ENCODE results near the gene HERC3. TPM values are rescaled to one million over a fixed set of nuclear protein-coding genes. Genes with fewer than 3 reads are reported as not detected.

HERC3 gene
- total and polyA plus RNA-seq, 4 donors = 5.1 to 22.1 (median 10.0) TPM

DNA sequence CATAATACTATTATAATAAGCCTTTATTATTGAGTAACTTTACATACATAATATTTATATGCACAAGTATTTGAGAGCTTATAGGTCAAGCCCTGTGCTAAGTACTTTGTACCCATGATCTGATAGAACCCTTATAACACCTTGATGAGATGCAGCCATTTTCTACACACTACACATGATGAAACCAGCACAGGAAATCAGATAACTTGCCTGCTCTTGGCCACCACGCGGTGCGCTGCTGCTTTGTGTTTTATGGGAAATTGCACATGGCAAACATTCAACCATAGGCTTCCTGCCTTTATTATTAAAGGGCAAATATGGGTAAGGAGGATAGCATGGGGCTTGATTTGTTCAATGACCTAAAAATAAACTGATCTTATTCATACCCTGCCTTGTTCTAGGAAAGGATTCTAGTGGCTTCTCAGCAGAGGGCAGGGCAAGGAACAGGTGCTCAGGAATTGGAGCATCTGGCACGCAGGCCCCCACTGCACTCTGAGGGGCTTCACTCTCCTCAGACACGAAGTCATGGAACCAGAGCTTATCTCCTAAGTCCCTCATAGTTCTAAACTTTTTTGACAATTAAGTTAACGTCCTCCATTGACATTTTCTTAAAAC, 137.0 kb downstream of the HERC3 start:
- DNase-seq (ENCODE audit: low spot score) = no peak
- TF ChIP-seq, protein P1, sequence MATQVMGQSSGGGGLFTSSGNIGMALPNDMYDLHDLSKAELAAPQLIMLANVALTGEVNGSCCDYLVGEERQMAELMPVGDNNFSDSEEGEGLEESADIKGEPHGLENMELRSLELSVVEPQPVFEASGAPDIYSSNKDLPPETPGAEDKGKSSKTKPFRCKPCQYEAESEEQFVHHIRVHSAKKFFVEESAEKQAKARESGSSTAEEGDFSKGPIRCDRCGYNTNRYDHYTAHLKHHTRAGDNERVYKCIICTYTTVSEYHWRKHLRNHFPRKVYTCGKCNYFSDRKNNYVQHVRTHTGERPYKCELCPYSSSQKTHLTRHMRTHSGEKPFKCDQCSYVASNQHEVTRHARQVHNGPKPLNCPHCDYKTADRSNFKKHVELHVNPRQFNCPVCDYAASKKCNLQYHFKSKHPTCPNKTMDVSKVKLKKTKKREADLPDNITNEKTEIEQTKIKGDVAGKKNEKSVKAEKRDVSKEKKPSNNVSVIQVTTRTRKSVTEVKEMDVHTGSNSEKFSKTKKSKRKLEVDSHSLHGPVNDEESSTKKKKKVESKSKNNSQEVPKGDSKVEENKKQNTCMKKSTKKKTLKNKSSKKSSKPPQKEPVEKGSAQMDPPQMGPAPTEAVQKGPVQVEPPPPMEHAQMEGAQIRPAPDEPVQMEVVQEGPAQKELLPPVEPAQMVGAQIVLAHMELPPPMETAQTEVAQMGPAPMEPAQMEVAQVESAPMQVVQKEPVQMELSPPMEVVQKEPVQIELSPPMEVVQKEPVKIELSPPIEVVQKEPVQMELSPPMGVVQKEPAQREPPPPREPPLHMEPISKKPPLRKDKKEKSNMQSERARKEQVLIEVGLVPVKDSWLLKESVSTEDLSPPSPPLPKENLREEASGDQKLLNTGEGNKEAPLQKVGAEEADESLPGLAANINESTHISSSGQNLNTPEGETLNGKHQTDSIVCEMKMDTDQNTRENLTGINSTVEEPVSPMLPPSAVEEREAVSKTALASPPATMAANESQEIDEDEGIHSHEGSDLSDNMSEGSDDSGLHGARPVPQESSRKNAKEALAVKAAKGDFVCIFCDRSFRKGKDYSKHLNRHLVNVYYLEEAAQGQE (IDR thresholded peaks at IDR 0.05) = no peak
- TF ChIP-seq, protein P2, sequence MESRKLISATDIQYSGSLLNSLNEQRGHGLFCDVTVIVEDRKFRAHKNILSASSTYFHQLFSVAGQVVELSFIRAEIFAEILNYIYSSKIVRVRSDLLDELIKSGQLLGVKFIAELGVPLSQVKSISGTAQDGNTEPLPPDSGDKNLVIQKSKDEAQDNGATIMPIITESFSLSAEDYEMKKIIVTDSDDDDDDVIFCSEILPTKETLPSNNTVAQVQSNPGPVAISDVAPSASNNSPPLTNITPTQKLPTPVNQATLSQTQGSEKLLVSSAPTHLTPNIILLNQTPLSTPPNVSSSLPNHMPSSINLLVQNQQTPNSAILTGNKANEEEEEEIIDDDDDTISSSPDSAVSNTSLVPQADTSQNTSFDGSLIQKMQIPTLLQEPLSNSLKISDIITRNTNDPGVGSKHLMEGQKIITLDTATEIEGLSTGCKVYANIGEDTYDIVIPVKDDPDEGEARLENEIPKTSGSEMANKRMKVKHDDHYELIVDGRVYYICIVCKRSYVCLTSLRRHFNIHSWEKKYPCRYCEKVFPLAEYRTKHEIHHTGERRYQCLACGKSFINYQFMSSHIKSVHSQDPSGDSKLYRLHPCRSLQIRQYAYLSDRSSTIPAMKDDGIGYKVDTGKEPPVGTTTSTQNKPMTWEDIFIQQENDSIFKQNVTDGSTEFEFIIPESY (IDR thresholded peaks at IDR 0.05) = no peak
- peaks cover 1 to 14% (median 7%) of the 10 kb centered on the region in 4 donors for H3K4me1 ChIP-seq (ENCODE audit: control insufficient read depth in 4 of 4, insufficient read depth in 4 of 4, low read length in 3 of 4)
- no peak overlapping the region for H3K4me3 ChIP-seq (ENCODE audit: low read depth in 1 of 3, low read length in 3 of 3)
- H3K9ac ChIP-seq (ENCODE audit: low read depth in 1 of 2, low read length in 2 of 2) = no peak overlapping the region
- no peaks in the 10 kb centered on the region for H3K27me3 ChIP-seq (ENCODE audit: control insufficient read depth in 4 of 4, insufficient read depth in 4 of 4, low read length in 3 of 4)
- H3K27ac ChIP-seq (ENCODE audit: low read depth in 1 of 2, low read length in 2 of 2) = no peak overlapping the region
- 82% methylated on average over 6 of the region's 6 CpGs for WGBS
- peaks cover 9 to 51% (median 38%) of the 10 kb centered on the region in 4 donors for H3K36me3 ChIP-seq (ENCODE audit: control insufficient read depth in 4 of 4, insufficient read depth in 3 of 4, low read depth in 1 of 4, low read length in 3 of 4)
- H3K9me3 ChIP-seq (ENCODE audit: control insufficient read depth in 4 of 4, low read length in 3 of 4) = no peaks in the 10 kb centered on the region

DNA sequence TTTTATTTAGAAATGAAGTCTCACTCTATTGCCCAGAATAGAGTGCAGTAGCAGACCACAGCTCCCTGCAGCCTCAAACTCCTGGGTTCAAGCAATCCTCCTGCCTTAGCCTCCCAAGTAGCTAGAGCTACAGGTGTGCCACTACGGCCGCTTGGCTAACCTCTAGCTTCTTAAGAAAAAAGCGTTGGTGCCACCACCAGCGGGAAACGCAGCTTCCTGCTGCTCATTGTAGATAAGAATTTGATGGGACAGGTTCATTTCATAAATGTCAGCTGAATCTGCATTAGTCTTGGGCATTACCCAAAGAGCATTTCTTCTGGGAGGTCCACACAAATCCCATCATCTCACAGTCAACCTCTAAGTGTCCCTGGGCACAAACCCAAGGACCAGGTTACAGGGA, 138.5 kb downstream of the HERC3 start:
- Histone ChIP-seq H3K4me1 (ENCODE audit: control insufficient read depth in 4 of 4, insufficient read depth in 4 of 4, low read length in 3 of 4) (peaks cover 3 to 29% (median 16%) of the 10 kb centered on the region in 4 donors), H3K27me3 (ENCODE audit: control insufficient read depth in 4 of 4, insufficient read depth in 4 of 4, low read length in 3 of 4) (no peaks in the 10 kb centered on the region), H3K4me3 (ENCODE audit: low read depth in 1 of 3, low read length in 3 of 3) (no peak overlapping the region), H3K9me3 (ENCODE audit: control insufficient read depth in 4 of 4, low read length in 3 of 4) (no peaks in the 10 kb centered on the region), H3K27ac (ENCODE audit: low read depth in 1 of 2, low read length in 2 of 2) (no peak overlapping the region), H3K36me3 (ENCODE audit: control insufficient read depth in 4 of 4, insufficient read depth in 3 of 4, low read depth in 1 of 4, low read length in 3 of 4) (peaks cover 5 to 46% (median 36%) of the 10 kb centered on the region in 4 donors), H3K9ac (ENCODE audit: low read depth in 1 of 2, low read length in 2 of 2) (no peak overlapping the region)
- 93% methylated on average over 5 of the region's 5 CpGs for WGBS
- DNase-seq (ENCODE audit: low spot score) = no peak
- TF ChIP-seq NR2F2 (IDR thresholded peaks at IDR 0.05) (no peak), SP1 (IDR thresholded peaks at IDR 0.05) (no peak), TAF1 (conservative IDR thresholded peaks at IDR 0.05) (no peak), HNF4G (IDR thresholded peaks at IDR 0.05) (no peak), FOXA1 (IDR thresholded peaks at IDR 0.05) (no peak), RXRA (IDR thresholded peaks at IDR 0.05) (no peak), HNF4A (conservative IDR thresholded peaks at IDR 0.05) (no peak), FOXA2 (IDR thresholded peaks at IDR 0.05) (no peak), GABPA (IDR thresholded peaks at IDR 0.05 in 1 of 2, conservative IDR thresholded peaks at IDR 0.05 in 1 of 2) (no peak), RAD21 (IDR thresholded peaks at IDR 0.05) (no peak), YY1 (IDR thresholded peaks at IDR 0.05) (no peak)
- TF ChIP-seq, protein P3, sequence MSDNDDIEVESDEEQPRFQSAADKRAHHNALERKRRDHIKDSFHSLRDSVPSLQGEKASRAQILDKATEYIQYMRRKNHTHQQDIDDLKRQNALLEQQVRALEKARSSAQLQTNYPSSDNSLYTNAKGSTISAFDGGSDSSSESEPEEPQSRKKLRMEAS (IDR thresholded peaks at IDR 0.05) = no peak
- TF ChIP-seq, protein P2 (IDR thresholded peaks at IDR 0.05) = no peak
- TF ChIP-seq, protein P4, sequence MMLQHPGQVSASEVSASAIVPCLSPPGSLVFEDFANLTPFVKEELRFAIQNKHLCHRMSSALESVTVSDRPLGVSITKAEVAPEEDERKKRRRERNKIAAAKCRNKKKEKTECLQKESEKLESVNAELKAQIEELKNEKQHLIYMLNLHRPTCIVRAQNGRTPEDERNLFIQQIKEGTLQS (IDR thresholded peaks at IDR 0.05) = no peak
- TF ChIP-seq, protein P5, sequence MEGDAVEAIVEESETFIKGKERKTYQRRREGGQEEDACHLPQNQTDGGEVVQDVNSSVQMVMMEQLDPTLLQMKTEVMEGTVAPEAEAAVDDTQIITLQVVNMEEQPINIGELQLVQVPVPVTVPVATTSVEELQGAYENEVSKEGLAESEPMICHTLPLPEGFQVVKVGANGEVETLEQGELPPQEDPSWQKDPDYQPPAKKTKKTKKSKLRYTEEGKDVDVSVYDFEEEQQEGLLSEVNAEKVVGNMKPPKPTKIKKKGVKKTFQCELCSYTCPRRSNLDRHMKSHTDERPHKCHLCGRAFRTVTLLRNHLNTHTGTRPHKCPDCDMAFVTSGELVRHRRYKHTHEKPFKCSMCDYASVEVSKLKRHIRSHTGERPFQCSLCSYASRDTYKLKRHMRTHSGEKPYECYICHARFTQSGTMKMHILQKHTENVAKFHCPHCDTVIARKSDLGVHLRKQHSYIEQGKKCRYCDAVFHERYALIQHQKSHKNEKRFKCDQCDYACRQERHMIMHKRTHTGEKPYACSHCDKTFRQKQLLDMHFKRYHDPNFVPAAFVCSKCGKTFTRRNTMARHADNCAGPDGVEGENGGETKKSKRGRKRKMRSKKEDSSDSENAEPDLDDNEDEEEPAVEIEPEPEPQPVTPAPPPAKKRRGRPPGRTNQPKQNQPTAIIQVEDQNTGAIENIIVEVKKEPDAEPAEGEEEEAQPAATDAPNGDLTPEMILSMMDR (IDR thresholded peaks at IDR 0.05; ENCODE audit: low read depth, low read length, missing input control) = no peak

Measured in liver (tissue), 9 donors.